GM12891 (cell line): ENCODE data around the gene TRH.

ENCODE experiments used
- DNase-seq: peaks from one replicate; pipeline ENCODE4 v3.0.0; 2011; ENCODE audit warnings: low spot score; ENCODE audit not compliant: insufficient read length
- FAIRE-seq: peaks from 2 replicates; lab custom pipeline; 2011; peaks lifted over from hg19 to GRCh38; lab: Jason Lieb, UNC
- PAX5 ChIP-seq: IDR thresholded peaks from 2 replicates; pipeline ENCODE4 v1.6.1; 2011; ENCODE audit warnings: low read length, moderate library complexity, mild to moderate bottlenecking; ENCODE audit not compliant: insufficient read depth, severe bottlenecking
- POLR2A ChIP-seq: IDR thresholded peaks from 2 replicates; pipeline ENCODE4 v1.6.1; 2011; ENCODE audit warnings: low read depth, low read length, control low read depth
- POLR2AphosphoS5 ChIP-seq: IDR thresholded peaks from 2 replicates; pipeline ENCODE4 v1.6.1; 2011; ENCODE audit warnings: low read depth, low read length, control low read depth
- POU2F2 ChIP-seq: IDR thresholded peaks from 2 replicates; pipeline ENCODE4 v1.6.1; 2011; ENCODE audit warnings: low read depth, mild to moderate bottlenecking, control low read depth, low read length, moderate library complexity
- SPI1 ChIP-seq: IDR thresholded peaks from 2 replicates; pipeline ENCODE4 v1.6.1; 2011; ENCODE audit warnings: low read depth, low read length, control low read depth
- TAF1 ChIP-seq: IDR thresholded peaks from 2 replicates; pipeline ENCODE4 v1.6.1; 2011; ENCODE audit warnings: low read depth, low read length, control low read depth

TRH gene

DNA sequence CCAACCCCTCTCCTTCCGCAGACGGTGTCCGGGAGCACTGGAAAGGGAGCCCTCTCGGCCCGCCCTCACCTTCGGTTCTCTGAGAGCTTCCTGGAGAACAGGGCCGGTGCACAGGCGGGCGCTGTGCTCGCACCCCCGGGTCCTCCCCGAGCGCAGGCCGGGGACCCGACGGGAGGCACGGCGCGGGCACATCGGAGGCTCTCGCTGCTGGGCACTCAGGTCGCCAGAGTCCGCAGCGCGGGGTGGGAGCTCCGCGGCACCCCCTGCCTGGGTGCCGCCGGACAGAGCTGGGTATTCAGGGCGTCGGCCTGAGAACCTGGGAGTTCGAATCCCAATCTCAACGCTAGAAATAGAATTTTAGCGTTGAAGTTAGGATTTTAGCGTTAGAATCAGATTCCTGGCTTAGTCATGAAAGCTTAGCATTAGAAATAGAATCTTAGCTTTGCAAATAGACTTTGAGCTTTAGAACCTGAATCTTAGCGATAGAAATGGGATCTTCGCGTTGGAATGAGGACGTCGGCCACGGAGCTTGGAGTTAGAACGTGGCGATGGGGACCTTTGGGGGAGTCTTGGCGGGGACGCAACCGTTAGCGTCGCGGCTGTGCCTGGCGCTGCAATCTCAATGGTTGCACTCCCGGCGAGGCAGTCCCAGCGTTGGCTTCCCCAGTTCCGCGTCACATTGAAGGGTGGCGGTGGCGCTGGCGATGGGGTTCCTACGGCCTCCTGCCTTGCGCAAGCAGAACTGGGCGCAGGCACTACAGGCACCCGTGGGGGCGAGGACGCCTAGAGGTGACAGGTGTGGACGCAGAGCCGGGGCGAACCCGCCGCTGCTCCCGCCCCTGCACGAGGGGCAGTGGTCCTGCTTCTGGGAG, 549 bp downstream of the TRH start:
- FAIRE-seq = peak; percentile 31
- DNase-seq = peak; percentile 35
- no peak for TF ChIP-seq POLR2AphosphoS5
- TF ChIP-seq TAF1 = no peak
- no peak for TF ChIP-seq POLR2A
- TF ChIP-seq PAX5 = no peak
- no peak for TF ChIP-seq POU2F2
- no peak for TF ChIP-seq SPI1

DNA sequence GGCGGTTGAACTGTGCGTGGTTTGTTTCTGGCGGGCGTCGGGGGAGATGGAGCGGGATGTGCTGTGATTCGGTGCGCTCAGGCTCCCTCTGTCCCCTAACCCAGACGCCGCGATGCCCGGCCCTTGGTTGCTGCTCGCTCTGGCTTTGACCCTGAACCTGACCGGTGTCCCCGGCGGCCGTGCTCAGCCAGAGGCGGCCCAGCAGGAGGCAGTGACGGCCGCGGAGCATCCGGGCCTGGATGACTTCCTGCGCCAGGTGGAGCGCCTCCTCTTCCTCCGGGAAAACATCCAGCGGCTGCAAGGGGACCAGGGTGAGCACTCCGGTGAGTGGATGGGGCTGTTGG, 1.2 kb downstream of the TRH start:
- DNase-seq (no peak), FAIRE-seq (no peak)
- TF ChIP-seq SPI1 (no peak), POLR2A (no peak), PAX5 (no peak), TAF1 (no peak), POU2F2 (no peak), POLR2AphosphoS5 (no peak)

DNA sequence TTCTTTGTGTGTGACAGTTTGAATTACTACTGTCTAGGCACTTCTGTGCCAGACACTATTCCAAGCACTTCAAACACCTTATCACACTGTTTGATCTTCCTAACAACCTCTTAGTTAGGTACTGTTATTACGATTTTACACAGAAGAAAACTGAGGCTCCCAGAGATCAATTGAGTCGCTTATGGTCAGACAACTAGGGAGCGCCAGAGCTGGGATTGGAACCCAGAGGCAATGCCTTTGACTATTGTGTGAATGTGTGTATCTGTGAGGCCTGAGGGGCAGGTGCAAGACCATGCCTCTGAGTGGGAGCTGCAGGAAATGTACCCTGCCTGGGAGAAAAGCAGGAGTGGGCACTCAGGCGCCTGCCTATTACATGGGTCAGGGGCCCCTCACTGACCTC, 1.8 kb downstream of the TRH start:
- TF ChIP-seq SPI1 = no peak
- no peak for FAIRE-seq
- no peak for DNase-seq

DNA sequence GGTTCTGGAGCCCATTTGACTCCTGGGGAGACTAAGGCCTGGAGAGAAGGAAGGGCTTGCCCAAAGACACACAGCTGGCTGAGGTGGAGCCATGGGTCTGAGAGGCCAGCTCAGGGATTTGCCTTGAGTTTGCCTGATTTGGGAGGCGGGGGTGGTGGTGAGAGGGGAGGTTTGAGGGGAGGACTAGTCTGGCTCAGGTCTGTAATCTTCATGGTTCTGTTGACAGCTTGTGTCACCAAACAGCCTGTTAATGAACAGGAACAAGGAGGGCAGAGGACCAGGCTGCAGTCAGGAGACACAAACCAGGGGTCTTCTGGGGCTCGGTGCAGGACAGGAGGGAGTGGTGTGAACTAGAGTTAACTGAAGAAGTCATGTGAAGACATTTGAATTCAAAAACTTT, 3.6 kb downstream of the TRH start:
- DNase-seq = no peak
- FAIRE-seq = no peak
- TF ChIP-seq POLR2AphosphoS5 (no peak), SPI1 (no peak), POU2F2 (no peak), POLR2A (no peak), PAX5 (no peak), TAF1 (no peak)

DNA sequence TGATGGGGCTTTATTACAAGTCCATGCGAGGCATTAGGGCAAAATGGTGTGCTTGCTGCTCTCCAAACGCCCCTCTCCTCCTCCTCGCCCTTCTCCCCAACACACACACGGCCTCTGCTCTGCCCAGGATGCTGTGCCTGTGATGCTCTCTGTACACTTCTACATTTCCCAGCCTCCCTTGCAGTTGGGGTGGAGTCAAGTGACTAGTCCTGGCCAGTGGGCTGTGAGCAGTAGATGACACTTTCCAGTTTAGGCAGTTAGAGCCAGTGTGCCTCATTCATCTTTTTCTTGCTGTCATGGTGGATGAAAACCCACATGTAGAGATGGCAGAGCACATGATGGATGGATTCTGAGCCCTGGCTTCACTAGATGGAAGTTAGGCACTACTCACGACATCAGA, 5.4 kb downstream of the TRH start:
- DNase-seq = no peak
- no peak for TF ChIP-seq POU2F2
- TF ChIP-seq TAF1 = no peak
- TF ChIP-seq PAX5 = no peak
- no peak for TF ChIP-seq POLR2A
- no peak for TF ChIP-seq SPI1
- no peak for TF ChIP-seq POLR2AphosphoS5
- no peak for FAIRE-seq

DNA sequence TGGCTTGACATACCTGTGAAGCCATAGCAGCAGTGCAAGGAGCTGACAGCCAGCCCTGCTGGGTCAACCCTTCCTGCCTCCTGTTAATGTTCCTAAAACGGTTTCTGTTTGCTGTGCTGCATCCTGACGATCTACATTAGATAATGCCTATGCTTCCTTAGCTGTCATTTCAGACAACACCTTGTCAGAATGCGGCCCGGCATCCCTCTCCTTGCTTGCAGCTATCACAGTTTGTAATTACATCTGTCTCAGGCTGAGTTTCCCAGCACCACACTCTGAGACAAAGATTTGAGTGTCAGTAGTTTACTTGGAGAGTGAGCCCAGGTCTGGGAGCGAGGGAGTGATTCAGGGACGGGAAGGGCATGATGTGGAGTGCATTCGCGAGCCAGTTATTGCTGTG, 9.0 kb downstream of the TRH start:
- TF ChIP-seq POLR2A (no peak), POLR2AphosphoS5 (no peak), TAF1 (no peak), POU2F2 (no peak)
- FAIRE-seq (no peak), DNase-seq (no peak)

DNA sequence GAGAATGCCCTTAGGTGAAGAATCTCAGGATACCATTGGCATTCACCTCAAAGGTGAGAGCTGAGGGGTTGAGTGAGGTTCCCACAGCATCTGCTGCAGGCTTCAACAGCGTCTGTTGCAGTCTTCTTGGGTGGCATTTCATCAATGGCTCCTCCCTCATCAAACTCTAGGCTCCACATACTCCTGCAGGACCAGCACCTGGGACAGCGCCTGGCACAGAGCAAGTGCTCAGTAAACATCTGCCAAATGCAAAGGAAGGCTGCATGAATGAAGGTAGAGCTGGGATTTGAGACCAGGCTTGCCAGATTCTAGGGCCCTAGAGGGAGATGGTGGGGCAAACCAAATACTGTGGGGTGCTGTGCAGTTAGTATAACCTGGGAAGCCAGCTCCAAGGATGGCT, 9.6 kb downstream of the TRH start:
- no peak for TF ChIP-seq PAX5
- no peak for TF ChIP-seq POLR2A
- FAIRE-seq (no peak), DNase-seq (no peak)

DNA sequence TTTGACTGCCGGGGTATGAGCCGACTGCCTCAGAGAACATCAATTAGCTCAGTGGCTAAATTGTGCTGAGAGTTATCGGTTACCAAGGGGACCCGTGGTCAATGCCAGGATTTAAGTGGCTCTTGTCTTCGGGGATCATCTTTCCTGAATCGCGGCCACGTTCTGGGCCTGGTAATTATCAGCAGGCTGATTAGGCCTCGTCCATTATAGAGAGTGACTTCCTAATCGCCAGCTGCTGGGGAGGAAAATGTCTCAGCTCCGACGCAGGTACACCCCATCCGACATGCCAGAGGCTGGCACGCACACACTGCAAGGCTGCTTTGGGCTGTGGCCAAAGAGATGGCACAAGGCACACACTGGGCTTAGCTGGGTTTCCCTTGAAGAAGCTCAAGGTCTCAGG, 10.6 kb downstream of the TRH start:
- FAIRE-seq = no peak
- TF ChIP-seq POU2F2 = no peak
- DNase-seq = no peak

DNA sequence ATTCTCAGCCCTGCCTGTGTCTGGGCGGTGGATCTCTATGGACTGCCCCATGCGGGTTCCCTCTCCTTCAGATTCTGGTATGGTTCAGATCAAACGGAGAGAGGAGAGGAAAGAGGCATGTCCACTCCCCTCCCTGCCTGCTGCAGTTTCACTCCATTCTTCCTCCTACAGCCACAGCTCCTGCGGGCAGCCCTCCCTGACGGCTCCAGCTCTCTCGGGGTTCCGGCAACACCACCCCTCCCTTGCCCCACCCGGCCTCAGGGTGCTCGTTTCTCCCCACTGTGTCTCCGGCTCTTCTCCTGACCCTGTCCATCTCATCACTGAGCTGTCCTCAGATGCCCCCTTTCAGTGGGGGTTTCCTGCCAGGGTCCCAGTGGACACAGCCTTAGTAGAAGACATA, 13.9 kb downstream of the TRH start:
- DNase-seq (no peak), FAIRE-seq (no peak)
- TF ChIP-seq POU2F2 (no peak), POLR2AphosphoS5 (no peak), TAF1 (no peak), POLR2A (no peak), SPI1 (no peak), PAX5 (no peak)

DNA sequence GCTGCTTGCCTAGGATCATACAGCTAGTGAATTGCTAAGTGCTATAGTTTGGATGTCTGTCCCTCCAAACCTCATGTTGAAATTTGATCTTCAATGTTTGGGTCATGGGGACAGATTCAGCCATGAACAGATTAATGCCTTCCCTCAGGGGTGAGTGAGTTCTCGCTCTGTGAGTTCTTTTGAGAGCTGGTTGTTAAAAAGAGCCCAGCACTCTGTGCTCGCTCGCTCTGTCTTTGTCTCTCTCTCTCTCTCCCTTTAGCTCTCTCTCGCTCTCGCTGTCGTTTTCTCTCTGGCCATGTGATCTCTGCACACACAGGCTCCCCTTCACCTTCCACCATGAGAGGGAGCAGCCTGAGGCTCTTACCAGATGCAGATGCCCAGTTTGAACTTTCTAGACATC, 14.9 kb downstream of the TRH start:
- FAIRE-seq = no peak
- TF ChIP-seq POLR2A = no peak
- TF ChIP-seq POU2F2 = no peak
- no peak for TF ChIP-seq TAF1
- no peak for TF ChIP-seq PAX5
- no peak for TF ChIP-seq POLR2AphosphoS5
- no peak for TF ChIP-seq SPI1
- DNase-seq = no peak

DNA sequence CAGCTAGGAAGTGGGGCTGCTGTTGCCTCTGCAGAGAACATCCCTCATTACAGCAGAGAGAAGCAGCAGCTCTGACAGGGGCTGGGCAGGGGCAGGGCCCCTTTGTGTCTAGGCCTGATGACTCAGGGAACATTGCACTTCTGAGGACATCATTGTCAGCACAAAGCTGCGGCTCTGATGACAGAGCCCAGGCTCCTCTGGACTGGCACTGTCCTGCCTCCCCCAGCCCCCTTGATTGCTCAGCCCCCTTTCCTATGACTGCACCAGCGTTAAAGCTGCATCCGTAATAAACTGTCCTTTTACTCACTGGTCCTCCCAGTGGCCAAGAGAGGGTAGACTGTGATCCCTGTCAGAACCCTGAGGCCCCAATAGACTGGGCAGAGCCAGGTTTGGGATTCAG, 18.3 kb downstream of the TRH start:
- no peak for FAIRE-seq
- TF ChIP-seq TAF1 (no peak), POU2F2 (no peak), PAX5 (no peak)
- no peak for DNase-seq

DNA sequence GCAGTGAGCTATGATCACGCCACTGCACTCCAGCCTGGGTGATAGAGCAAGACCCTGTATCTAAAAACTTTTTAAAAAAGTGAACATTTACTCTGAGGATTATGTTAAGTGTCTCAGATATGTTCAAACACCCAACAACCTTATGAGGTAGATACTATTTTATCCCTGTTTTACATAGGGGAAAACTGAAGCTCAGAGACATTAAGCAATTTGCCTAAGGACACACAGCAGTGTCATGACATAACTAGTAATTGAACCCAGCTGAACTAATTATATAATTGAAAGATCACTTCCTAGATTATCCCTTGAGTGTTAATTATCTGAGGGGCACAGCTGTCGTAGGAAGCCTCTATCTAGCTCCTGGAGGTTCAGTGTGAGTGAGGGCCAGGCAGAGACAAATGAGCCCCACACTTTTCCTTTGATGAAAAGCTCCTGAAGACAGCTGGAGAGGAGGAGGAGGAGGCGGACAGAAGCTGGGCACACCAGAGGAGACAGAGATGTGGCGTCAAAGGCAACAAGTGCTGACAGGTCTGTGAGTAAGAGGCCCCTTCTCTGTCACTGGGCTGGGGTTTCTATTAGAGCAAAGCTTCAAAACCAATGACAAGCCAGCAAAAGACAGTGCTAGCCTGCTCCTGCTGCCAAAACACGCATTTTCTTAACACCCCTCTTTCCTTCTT, 20.5 kb downstream of the TRH start:
- FAIRE-seq (no peak), DNase-seq (no peak)
- TF ChIP-seq TAF1 (no peak), SPI1 (no peak), PAX5 (no peak), POU2F2 (no peak), POLR2A (no peak), POLR2AphosphoS5 (no peak)
